Activated B cell treated with CpG ODN at 0.5 μM for 24 hours (primary cell): ENCODE data around the gene CA10. TPM values are rescaled to one million over a fixed set of nuclear protein-coding genes. Genes with fewer than 3 reads are reported as not detected.

Source experiments
- ATAC-seq: fragments of 200-7000 bp; cut with Tn5 transposase; one replicate; pipeline ENCODE4 v1.10.0; 2021; ENCODE audit warnings: low read depth, mild to moderate bottlenecking, moderate library complexity
- CTCF ChIA-PET: fragments of 350-600 bp; sonication (Branson Sonifier 250); formaldehyde crosslinking; loops from one replicate; lab custom pipeline; 2021; ENCODE audit warnings: antibody characterized with exemption; lab: Charles Lee
- POLR2A ChIA-PET: fragments of 350-600 bp; sonication (Branson Sonifier 250); formaldehyde crosslinking; loops from one replicate; lab custom pipeline; 2021; ENCODE audit warnings: antibody characterized with exemption; lab: Charles Lee
- DNase-seq: peaks from one replicate; pipeline ENCODE4 v3.0.0; 2022
- H3K27ac Mint-ChIP-seq: one replicate; pipeline ENCODE4 v1.8.0; 2020; ENCODE audit warnings: mixed read lengths
- H3K27me3 Mint-ChIP-seq: one replicate; pipeline ENCODE4 v1.8.0; 2021; ENCODE audit warnings: mixed read lengths
- H3K36me3 Mint-ChIP-seq: one replicate; pipeline ENCODE4 v1.8.0; 2021; ENCODE audit warnings: low read depth, mixed read lengths
- H3K4me1 Mint-ChIP-seq: one replicate; pipeline ENCODE4 v1.8.0; 2021; ENCODE audit warnings: mixed read lengths
- H3K4me3 Mint-ChIP-seq: one replicate; pipeline ENCODE4 v1.8.0; 2020; ENCODE audit warnings: mild to moderate bottlenecking, mixed read lengths
- H3K9me3 Mint-ChIP-seq: one replicate; pipeline ENCODE4 v1.8.0; 2020; ENCODE audit warnings: mixed read lengths
- CTCF ChIP-seq: fragments of 200-600 bp; IDR thresholded peaks from one replicate; pipeline ENCODE4 v1.8.0; 2022; ENCODE audit warnings: antibody characterized with exemption, mild to moderate bottlenecking
- intact Hi-C: fragments of 100-400 bp; cut with micrococcal nuclease; formaldehyde crosslinking; loops from one replicate; pipeline ENCODE4 v1.15.1; 2024
- total RNA-seq: library from RNA; stranded (reverse); gene quantifications from 2 replicates; pipeline ENCODE4 v1.2.3, GENCODE V29; 2022

The CA10 gene
- total RNA-seq, 1 donor from 2014 or later, result not detected

GRCh38 chr17:51684214-51684613 lies 474.3 kb downstream of the CA10 start:
- TF ChIP-seq CTCF, result no peak
- ATAC-seq (no peak), DNase-seq (no peak)
- Mint-ChIP-seq H3K27ac (no peak overlapping the region), H3K36me3 (no peaks in the 10 kb centered on the region), H3K9me3 (no peaks in the 10 kb centered on the region), H3K4me1 (no peaks in the 10 kb centered on the region), H3K4me3 (no peak overlapping the region), H3K27me3 (no peaks in the 10 kb centered on the region)
- ChIA-PET CTCF (no interaction called here), POLR2A (no interaction called here)
- intact Hi-C loops, result no loop called here

- ChIA-PET POLR2A (no interaction called here), CTCF (no interaction called here)
- intact Hi-C loops, result no loop called here
- Mint-ChIP-seq H3K4me1 (no peaks in the 10 kb centered on the region), H3K27ac (no peak overlapping the region), H3K36me3 (no peaks in the 10 kb centered on the region), H3K9me3 (no peaks in the 10 kb centered on the region), H3K27me3 (no peaks in the 10 kb centered on the region), H3K4me3 (no peak overlapping the region)
- DNase-seq (no peak), ATAC-seq (no peak)
- TF ChIP-seq CTCF, result no peak
These were observed 475.2 kb downstream of the CA10 start for GRCh38 chr17:51683291-51683690.

GRCh38 chr17:51682115-51682514 lies 476.4 kb downstream of the CA10 start:
- intact Hi-C loops, result no loop called here
- no peaks in the 10 kb centered on the region for H3K27me3 Mint-ChIP-seq
- ATAC-seq (no peak), DNase-seq (no peak)
- H3K36me3 Mint-ChIP-seq, result no peaks in the 10 kb centered on the region
- H3K9me3 Mint-ChIP-seq, result no peaks in the 10 kb centered on the region
- no peak overlapping the region for H3K4me3 Mint-ChIP-seq
- H3K27ac Mint-ChIP-seq, result no peak overlapping the region
- ChIA-PET CTCF (no interaction called here), POLR2A (no interaction called here)
- no peaks in the 10 kb centered on the region for H3K4me1 Mint-ChIP-seq
- TF ChIP-seq CTCF, result no peak

- H3K4me1 Mint-ChIP-seq, result no peaks in the 10 kb centered on the region
- no peaks in the 10 kb centered on the region for H3K27me3 Mint-ChIP-seq
- POLR2A ChIA-PET, result no interaction called here
- DNase-seq, result no peak
- no peak overlapping the region for H3K27ac Mint-ChIP-seq
- no peaks in the 10 kb centered on the region for H3K9me3 Mint-ChIP-seq
- CTCF ChIA-PET, result no interaction called here
- intact Hi-C loops, result no loop called here
- no peak overlapping the region for H3K4me3 Mint-ChIP-seq
- H3K36me3 Mint-ChIP-seq, result no peaks in the 10 kb centered on the region
- no peak for ATAC-seq
- TF ChIP-seq CTCF, result no peak
These were observed 480.6 kb downstream of the CA10 start for GRCh38 chr17:51677875-51678274.

GRCh38 chr17:51676691-51677487 lies 481.6 kb downstream of the CA10 start:
- no peaks in the 10 kb centered on the region for H3K27me3 Mint-ChIP-seq
- DNase-seq (no peak), ATAC-seq (no peak)
- no peak overlapping the region for H3K4me3 Mint-ChIP-seq
- POLR2A ChIA-PET, result no interaction called here
- H3K9me3 Mint-ChIP-seq, result no peaks in the 10 kb centered on the region
- intact Hi-C loops, result no loop called here
- H3K27ac Mint-ChIP-seq, result no peak overlapping the region
- CTCF ChIA-PET, result no interaction called here
- TF ChIP-seq CTCF, result no peak
- H3K4me1 Mint-ChIP-seq, result no peaks in the 10 kb centered on the region
- no peaks in the 10 kb centered on the region for H3K36me3 Mint-ChIP-seq
